Ammon's horn (tissue), 1 donor: ENCODE data around the gene ST8SIA5.

ENCODE experiments used
- DNase-seq: peaks from one replicate; pipeline ENCODE4 v3.0.0-alpha.2; 2016; ENCODE audit warnings: low spot score

The ST8SIA5 gene

DNA sequence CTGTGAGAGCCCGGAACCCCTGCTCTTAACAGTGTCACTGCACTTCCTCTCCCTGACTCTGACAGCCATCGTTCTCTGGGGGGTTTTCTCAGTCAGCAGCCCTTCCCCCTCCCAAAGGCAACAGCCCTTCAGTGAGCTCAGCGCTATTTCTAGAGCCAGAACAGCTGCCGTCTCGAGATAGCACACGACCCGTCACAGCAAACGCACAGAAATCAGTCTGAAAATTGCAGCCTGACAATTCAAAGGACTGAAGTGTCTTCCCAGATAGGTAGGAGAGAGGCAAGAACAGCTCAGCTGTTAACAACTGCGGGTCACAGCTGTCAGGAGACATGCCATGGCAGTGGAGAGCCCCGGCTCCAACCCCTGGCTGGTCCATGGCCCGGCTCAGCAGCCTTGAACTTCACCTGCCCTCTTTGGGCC lies 45.4 kb downstream of the ST8SIA5 start:
- DNase-seq, result no peak

DNA sequence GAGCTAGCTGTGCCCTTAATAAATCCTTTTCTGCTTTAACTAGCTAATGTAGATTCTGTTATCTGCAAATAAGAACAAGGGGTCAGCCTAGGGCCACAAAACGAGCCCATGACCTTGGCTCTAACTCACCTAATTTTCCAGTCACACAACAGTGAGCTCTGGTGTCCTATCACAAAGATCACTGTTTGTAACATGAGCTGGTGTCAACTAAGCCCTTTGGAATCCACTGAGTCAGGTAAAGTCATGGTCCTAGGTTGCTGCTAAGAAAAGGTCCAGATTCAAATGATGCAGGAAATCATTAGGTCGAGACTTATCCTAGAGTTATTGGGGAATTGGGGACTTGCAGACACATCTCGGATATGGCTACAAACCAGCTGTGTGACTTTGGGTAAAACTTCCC lies 49.9 kb downstream of the ST8SIA5 start:
- DNase-seq, result no peak

DNA sequence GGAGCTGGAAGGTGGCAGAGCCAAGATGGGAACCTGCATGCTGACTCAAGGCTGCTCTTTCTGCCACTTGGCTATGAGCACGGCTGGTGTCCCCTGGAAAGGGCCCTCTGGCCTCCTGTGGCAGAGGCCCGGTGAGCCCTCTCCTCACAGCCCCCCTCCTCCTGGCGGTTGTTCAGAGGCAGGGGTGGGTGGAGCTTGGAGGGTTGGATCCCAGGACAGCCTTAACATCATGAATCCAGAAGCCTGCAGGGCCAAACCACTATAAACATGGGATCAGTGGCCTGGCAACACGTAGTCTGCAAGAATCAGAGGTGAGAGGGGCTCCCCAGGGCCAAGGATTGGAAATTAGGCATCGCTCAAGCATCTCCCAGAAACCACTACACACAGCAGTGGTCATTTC lies 51.3 kb downstream of the ST8SIA5 start:
- DNase-seq, result no peak

DNA sequence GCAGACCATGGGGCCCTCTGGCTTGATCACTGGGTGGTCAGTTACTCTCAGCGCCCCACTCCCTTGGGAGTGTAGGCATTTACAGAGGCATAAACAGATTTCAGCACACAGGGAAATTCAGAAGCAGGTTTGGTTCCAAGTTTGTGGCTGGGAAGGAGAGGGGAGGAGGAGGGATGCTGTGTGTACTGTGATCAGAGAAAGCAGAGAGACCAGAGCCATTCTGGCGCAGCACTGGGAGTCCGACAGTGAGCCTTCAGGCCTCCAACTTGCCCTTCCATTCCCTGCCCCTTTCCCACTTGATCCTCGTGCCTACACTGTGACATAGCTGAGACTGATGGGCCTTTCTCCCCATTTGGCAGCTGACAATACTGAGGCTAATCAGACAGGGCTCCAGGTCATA lies 52.0 kb downstream of the ST8SIA5 start:
- no peak for DNase-seq

DNA sequence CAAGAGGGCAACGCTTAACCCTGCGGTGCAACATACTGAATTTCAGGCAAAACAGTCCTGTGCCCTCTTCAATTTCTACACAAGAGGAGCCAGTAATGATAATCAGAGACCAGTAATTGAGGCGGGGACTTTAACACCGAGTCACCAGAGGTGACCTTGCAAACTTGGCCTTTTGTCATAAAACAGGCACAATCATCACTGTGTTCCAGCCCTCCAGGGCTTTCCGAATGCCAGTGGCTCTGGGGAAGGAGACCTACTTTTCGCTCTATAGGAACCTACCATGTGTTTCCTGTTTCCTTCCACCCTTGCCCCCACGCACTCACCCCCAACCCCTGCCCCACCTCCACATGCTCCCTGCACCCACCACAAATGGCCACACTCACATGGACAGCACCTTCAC lies 52.7 kb downstream of the ST8SIA5 start:
- DNase-seq, result no peak

- DNase-seq, result no peak
These were observed 54.4 kb downstream of the ST8SIA5 start for GRCh38 chr18:46702471-46702870.

DNA sequence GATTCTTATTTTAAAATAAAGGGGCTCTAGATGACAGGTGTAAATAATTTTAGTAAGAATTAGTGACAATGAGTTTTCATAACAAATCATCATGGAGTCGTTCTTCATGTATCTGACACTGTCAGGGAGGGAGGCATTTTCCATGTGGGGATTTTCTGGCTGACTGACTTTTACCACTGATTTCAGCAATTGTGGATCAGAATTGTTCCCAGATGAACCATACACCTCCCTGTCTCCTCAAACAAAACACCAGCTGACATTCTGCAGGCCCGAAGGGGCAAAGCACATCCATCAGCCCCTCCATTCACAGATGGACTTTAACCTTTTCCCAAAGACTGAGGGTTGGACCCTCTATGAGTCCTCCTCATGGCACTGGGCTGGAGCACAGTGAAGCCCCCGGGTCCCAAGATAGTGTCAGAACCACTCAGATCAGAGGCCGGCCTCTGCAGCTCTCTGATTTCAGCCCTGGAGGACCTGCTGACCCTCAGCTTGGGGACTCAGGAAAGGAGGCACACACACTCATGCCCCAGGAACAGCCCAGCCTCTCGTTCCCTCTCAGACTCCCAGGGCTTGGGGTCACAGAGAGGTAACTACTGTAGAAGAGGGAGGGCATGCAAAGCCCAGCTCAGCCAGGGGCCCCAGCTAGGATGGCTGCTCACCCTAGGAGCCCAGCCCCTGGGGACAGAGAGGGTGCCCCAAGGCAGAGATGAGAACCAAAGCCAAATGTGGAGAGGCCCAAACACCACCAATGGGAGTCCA lies 56.6 kb downstream of the ST8SIA5 start:
- DNase-seq, result no peak

- DNase-seq, result no peak
These were observed 60.2 kb downstream of the ST8SIA5 start for GRCh38 chr18:46696702-46697101.

GRCh38 chr18:46696268-46696667 lies 60.6 kb downstream of the ST8SIA5 start:
- no peak for DNase-seq

DNA sequence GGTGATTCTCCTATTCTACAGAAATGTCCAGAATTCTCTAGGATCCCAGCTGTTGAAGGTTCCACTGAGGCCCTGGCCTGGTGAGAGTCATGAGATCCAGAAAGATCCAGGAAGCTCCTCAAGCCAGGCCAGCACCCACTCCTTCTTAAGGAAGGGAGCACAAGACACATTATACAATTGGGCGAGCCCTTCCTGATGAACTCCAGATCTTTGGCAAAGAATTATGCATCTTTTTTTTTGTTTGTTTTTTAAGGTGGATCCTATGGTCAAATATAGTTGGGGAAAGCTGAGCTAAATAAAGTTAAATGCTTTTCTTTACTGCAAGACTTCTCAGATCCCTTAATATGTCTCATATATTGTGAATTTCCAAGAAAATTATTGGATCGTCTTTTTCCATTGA lies 62.9 kb downstream of the ST8SIA5 start:
- DNase-seq, result no peak

GRCh38 chr18:46688853-46689525 lies 67.9 kb downstream of the ST8SIA5 start:
- no peak for DNase-seq

GRCh38 chr18:46686186-46686585 lies 70.7 kb downstream of the ST8SIA5 start:
- no peak for DNase-seq

- DNase-seq, result no peak
These were observed 73.6 kb downstream of the ST8SIA5 start for GRCh38 chr18:46683252-46683651.

DNA sequence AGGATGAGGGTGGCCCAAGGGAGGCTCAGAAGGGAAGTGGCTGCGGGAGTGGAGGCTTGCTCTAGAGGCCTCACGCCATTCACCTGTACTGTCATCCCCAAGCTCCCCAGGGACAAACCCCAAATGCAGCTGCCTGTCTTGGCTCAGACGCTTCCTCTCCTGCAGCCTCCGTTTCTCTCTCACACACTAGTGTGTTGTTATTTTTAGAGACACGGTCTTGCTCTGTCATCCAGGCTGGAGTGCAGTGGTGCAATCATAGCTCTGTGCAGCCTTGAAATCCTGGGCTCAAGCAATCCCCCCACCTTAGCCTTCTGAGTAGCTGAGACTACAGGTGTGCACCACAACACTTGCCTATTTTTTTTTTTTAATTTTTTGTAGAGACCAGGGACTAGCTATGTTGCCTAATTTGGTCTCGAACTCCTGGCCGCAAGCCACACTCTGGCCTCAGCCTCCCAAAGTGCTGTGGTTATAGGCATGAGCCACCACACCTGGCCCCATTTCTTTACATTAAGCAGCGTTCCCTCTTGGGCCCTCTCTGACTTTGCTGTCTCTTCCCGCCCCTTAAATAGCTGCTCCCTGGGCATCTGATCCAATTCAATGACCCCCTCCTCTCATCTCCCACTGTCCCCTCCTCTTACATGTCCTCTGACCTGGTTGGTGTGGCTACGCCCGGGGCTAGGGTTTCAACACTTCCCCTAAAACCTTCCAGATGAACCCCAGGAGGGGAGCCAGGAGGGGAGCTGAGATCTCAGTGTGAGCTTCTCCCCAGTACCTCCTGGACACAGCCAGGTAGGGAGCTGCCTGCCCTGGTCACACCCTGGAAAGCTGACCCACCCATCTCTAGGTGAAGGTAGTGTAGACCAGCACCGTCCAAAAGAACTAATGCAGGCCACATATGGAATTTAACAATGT lies 75.8 kb downstream of the ST8SIA5 start:
- DNase-seq, result no peak

- no peak for DNase-seq
These were observed 76.8 kb downstream of the ST8SIA5 start for GRCh38 chr18:46679846-46680598.

DNA sequence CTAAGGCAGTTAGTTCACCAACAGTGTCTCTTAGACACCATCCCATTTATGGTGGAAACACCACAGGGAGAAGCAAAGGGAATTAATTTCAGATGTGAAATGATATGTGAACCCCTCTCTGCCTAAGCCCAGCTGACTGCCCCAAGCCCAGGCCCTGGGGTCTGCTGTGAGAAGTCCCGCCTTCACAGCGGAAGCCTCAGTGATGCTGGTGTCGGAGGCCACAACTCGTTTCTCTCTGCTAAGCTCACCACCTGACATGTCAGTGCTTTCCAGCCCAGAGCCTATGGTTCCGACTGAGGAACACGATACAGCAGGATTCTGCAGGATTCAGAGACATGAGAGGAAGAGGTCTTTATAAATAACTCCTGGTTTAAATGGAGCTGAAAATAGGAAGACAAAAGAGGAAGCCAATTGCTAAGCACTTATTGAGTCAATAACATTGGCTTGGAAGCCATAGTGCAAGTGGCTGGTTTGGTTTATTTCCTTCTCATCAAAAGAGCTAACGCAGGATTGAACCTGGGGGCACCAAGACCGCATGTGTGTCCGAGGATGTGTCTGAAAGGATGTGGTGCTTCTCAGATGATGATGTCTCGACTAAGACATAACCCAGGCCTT lies 78.0 kb downstream of the ST8SIA5 start:
- DNase-seq, result no peak

DNA sequence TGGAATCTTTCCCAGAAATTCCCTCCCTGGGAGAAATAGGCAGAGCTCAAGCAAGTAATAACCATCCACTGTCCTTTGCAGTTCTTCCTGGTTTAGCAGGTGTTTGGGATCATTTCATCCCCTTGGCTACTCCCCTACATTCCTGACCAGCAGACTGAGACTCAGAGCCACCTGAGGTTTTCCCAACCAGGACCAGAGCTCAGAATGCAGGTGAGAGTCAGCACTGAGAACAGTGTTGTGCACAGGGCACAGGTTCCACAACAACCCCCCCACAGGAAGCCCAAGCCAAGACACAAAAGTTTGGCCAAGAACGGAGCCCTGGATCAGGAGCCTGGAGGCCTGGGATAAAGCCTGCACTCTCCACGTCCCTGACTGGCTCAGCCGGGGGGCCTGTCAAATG lies 78.8 kb downstream of the ST8SIA5 start:
- no peak for DNase-seq

GRCh38 chr18:46677611-46678010 lies 79.2 kb downstream of the ST8SIA5 start:
- no peak for DNase-seq

DNA sequence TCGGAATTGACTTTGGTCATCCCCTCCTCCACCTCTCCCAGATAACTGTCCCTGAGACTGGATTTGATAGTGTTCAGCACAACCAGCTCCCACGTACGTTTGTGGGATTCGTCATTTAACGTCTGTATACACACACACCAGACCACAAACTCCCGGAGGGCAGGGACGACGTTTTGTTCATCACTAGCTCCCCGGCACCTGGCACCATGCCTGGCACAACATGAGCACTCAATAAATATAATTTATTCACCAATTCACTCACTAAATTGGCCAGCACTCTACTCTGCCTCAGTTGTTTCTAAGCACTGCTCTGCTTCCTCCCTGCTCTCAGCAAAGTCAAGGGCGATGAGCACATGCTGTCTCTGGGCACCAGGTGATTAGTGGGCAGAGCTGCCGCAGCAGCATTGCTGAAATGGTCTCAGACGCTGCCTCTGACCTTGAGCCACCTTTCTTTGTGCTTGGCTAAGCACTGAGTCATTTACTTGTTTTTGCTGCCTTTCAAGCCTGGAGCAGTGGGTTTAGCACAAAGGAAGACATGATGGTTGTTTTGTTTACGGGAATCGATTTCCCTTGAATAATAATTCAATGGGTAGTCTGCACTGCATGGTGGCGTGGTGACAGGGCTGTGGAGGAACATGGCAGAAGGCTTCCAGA lies 80.5 kb downstream of the ST8SIA5 start:
- DNase-seq, result no peak

- no peak for DNase-seq
These were observed 81.7 kb downstream of the ST8SIA5 start for GRCh38 chr18:46675112-46675511.
